Stimulated activated CD4-positive, alpha-beta T cell treated with anti-CD3 and anti-CD28 coated beads, Interleukin-15, amount 100 ng/mL, for 48 hours (primary cell): ENCODE measurements around the gene TSHZ2.

Experiments used
- DNase-seq, 2 donors: peaks; one replicate each; pipeline ENCODE4 v3.0.0-alpha.2; 2020; ENCODE audit warnings: low read depth in 2 of 2

TSHZ2 gene

GRCh38 chr20:53539516-53539915 lies 567.4 kb downstream of the TSHZ2 start:
- DNase-seq = no peak
